ENCODE results near the gene FAT1. TPM values are rescaled to one million over a fixed set of nuclear protein-coding genes. Genes with fewer than 3 reads are reported as not detected.
"Not testable (repeated sequence)": the region's sequence is repeated elsewhere in the genome, so short reads cannot be mapped to it uniquely, and the experiment has no call there.

Gene FAT1
- total RNA-seq, 3 donors from 2014 or later: 0.45 to 0.90 (median 0.73) TPM

GRCh38 chr4:186760576-186760975, 36.9 kb upstream of the FAT1 start:
- Mint-ChIP-seq H3K27me3 (ENCODE audit: low read depth) (no peaks in the 10 kb centered on the region), H3K36me3 (ENCODE audit: insufficient read depth) (no peaks in the 10 kb centered on the region), H3K4me1 (ENCODE audit: low read depth) (no peaks in the 10 kb centered on the region), H3K9me3 (peaks cover 18% of the 10 kb centered on the region), H3K4me3 (no peak overlapping the region)
- DNase-seq (no peak), ATAC-seq (no peak)

GRCh38 chr4:186759990-186760389, 36.3 kb upstream of the FAT1 start:
- no peaks in the 10 kb centered on the region for H3K36me3 Mint-ChIP-seq (ENCODE audit: insufficient read depth)
- H3K9me3 Mint-ChIP-seq: peaks cover 18% of the 10 kb centered on the region
- ATAC-seq: no peak
- no peaks in the 10 kb centered on the region for H3K27me3 Mint-ChIP-seq (ENCODE audit: low read depth)
- no peak for DNase-seq
- no peak overlapping the region for H3K4me3 Mint-ChIP-seq
- no peaks in the 10 kb centered on the region for H3K4me1 Mint-ChIP-seq (ENCODE audit: low read depth)

GRCh38 chr4:186758929-186759682, 35.5 kb upstream of the FAT1 start:
- H3K9me3 Mint-ChIP-seq: peaks cover 18% of the 10 kb centered on the region
- no peak for DNase-seq
- no peaks in the 10 kb centered on the region for H3K36me3 Mint-ChIP-seq (ENCODE audit: insufficient read depth)
- no peaks in the 10 kb centered on the region for H3K4me1 Mint-ChIP-seq (ENCODE audit: low read depth)
- H3K27me3 Mint-ChIP-seq (ENCODE audit: low read depth): no peaks in the 10 kb centered on the region
- ATAC-seq: no peak
- H3K4me3 Mint-ChIP-seq: no peak overlapping the region

GRCh38 chr4:186757696-186758355, 34.2 kb upstream of the FAT1 start:
- no peak for DNase-seq
- ATAC-seq: no peak
- H3K4me1 Mint-ChIP-seq (ENCODE audit: low read depth): no peaks in the 10 kb centered on the region
- H3K4me3 Mint-ChIP-seq: no peak overlapping the region
- H3K9me3 Mint-ChIP-seq: peaks cover 18% of the 10 kb centered on the region
- H3K36me3 Mint-ChIP-seq (ENCODE audit: insufficient read depth): no peaks in the 10 kb centered on the region
- no peaks in the 10 kb centered on the region for H3K27me3 Mint-ChIP-seq (ENCODE audit: low read depth)

GRCh38 chr4:186756550-186756949, 32.9 kb upstream of the FAT1 start:
- not testable (repeated sequence) for H3K4me1 Mint-ChIP-seq (ENCODE audit: low read depth)

GRCh38 chr4:186755550-186756519, 32.2 kb upstream of the FAT1 start:
- DNase-seq (no peak), ATAC-seq (no peak)
- no peaks in the 10 kb centered on the region for H3K36me3 Mint-ChIP-seq (ENCODE audit: insufficient read depth)
- no peaks in the 10 kb centered on the region for H3K27me3 Mint-ChIP-seq (ENCODE audit: low read depth)
- peaks cover 18% of the 10 kb centered on the region for H3K9me3 Mint-ChIP-seq
- no peak overlapping the region for H3K4me3 Mint-ChIP-seq
- H3K4me1 Mint-ChIP-seq (ENCODE audit: low read depth): no peaks in the 10 kb centered on the region

More at GRCh38 chr4:186756550-186756949, 32.9 kb upstream of the FAT1 start:
- H3K4me3 Mint-ChIP-seq; ATAC-seq; DNase-seq; H3K36me3 Mint-ChIP-seq (ENCODE audit: insufficient read depth); H3K27me3 Mint-ChIP-seq (ENCODE audit: low read depth): not testable (repeated sequence)
- peaks cover 18% of the 10 kb centered on the region for H3K9me3 Mint-ChIP-seq

GRCh38 chr4:186754976-186755375, 31.3 kb upstream of the FAT1 start:
- no peaks in the 10 kb centered on the region for H3K36me3 Mint-ChIP-seq (ENCODE audit: insufficient read depth)
- H3K9me3 Mint-ChIP-seq: peaks cover 18% of the 10 kb centered on the region
- ATAC-seq: no peak

GRCh38 chr4:186752325-186752724, 28.7 kb upstream of the FAT1 start:
- ATAC-seq (no peak), DNase-seq (no peak)
- H3K4me1 Mint-ChIP-seq (ENCODE audit: low read depth): no peaks in the 10 kb centered on the region
- H3K36me3 Mint-ChIP-seq (ENCODE audit: insufficient read depth): no peaks in the 10 kb centered on the region
- peaks cover 10% of the 10 kb centered on the region for H3K9me3 Mint-ChIP-seq
- H3K4me3 Mint-ChIP-seq: no peak overlapping the region
- no peaks in the 10 kb centered on the region for H3K27me3 Mint-ChIP-seq (ENCODE audit: low read depth)

More at GRCh38 chr4:186754976-186755375, 31.3 kb upstream of the FAT1 start:
- no peak for DNase-seq
- H3K27me3 Mint-ChIP-seq (ENCODE audit: low read depth): no peaks in the 10 kb centered on the region
- no peaks in the 10 kb centered on the region for H3K4me1 Mint-ChIP-seq (ENCODE audit: low read depth)
- H3K4me3 Mint-ChIP-seq: no peak overlapping the region

- no peaks in the 10 kb centered on the region for H3K27me3 Mint-ChIP-seq (ENCODE audit: low read depth)
- DNase-seq: no peak
- no peak overlapping the region for H3K4me3 Mint-ChIP-seq
- H3K36me3 Mint-ChIP-seq (ENCODE audit: insufficient read depth): no peaks in the 10 kb centered on the region
- H3K4me1 Mint-ChIP-seq (ENCODE audit: low read depth): no peaks in the 10 kb centered on the region
- ATAC-seq: no peak
- no peaks in the 10 kb centered on the region for H3K9me3 Mint-ChIP-seq
These were observed 26.1 kb upstream of the FAT1 start for GRCh38 chr4:186749611-186750281.

GRCh38 chr4:186746581-186746980, 22.9 kb upstream of the FAT1 start:
- no peak for DNase-seq
- Mint-ChIP-seq H3K4me3 (no peak overlapping the region), H3K27me3 (ENCODE audit: low read depth) (no peaks in the 10 kb centered on the region), H3K9me3 (no peaks in the 10 kb centered on the region), H3K36me3 (ENCODE audit: insufficient read depth) (no peaks in the 10 kb centered on the region), H3K4me1 (ENCODE audit: low read depth) (no peaks in the 10 kb centered on the region)
- ATAC-seq: no peak

GRCh38 chr4:186743261-186743660, 19.6 kb upstream of the FAT1 start:
- ATAC-seq (no peak), DNase-seq (no peak)
- Mint-ChIP-seq H3K36me3 (ENCODE audit: insufficient read depth) (no peaks in the 10 kb centered on the region), H3K4me1 (ENCODE audit: low read depth) (no peaks in the 10 kb centered on the region), H3K4me3 (no peak overlapping the region), H3K27me3 (ENCODE audit: low read depth) (no peaks in the 10 kb centered on the region), H3K9me3 (no peaks in the 10 kb centered on the region)

GRCh38 chr4:186740822-186741221, 17.2 kb upstream of the FAT1 start:
- DNase-seq (no peak), ATAC-seq (no peak)
- H3K36me3 Mint-ChIP-seq (ENCODE audit: insufficient read depth): no peaks in the 10 kb centered on the region
- no peaks in the 10 kb centered on the region for H3K27me3 Mint-ChIP-seq (ENCODE audit: low read depth)
- no peaks in the 10 kb centered on the region for H3K4me1 Mint-ChIP-seq (ENCODE audit: low read depth)
- no peaks in the 10 kb centered on the region for H3K9me3 Mint-ChIP-seq
- H3K4me3 Mint-ChIP-seq: no peak overlapping the region

GRCh38 chr4:186739802-186740434, 16.3 kb upstream of the FAT1 start:
- DNase-seq (no peak), ATAC-seq (no peak)
- no peaks in the 10 kb centered on the region for H3K9me3 Mint-ChIP-seq
- H3K4me3 Mint-ChIP-seq: no peak overlapping the region
- H3K4me1 Mint-ChIP-seq (ENCODE audit: low read depth): no peaks in the 10 kb centered on the region
- no peaks in the 10 kb centered on the region for H3K27me3 Mint-ChIP-seq (ENCODE audit: low read depth)
- H3K36me3 Mint-ChIP-seq (ENCODE audit: insufficient read depth): no peaks in the 10 kb centered on the region
